Stimulated activated CD4-positive, alpha-beta T cell treated with anti-CD3 and anti-CD28 coated beads, TNF-alpha, amount 100 ng/mL, for 48 hours (primary cell): ENCODE data around the gene PTGDS.
"Not testable (repeated sequence)": the region's sequence is repeated elsewhere in the genome, so short reads cannot be mapped to it uniquely, and the experiment has no call there.

Experiments
- DNase-seq, 3 donors: peaks; one replicate each; pipeline ENCODE4 v3.0.0-alpha.2; 2020; ENCODE audit warnings: low read depth in 3 of 3

PTGDS gene

GRCh38 chr9:136990242-136990911 is 13.1 kb downstream of the PTGDS start:
- no peak for DNase-seq

GRCh38 chr9:136991993-136992818 is 14.9 kb downstream of the PTGDS start, which contains the start of gene PAXX:
TSS of gene PAXX (plus strand) at chr9:136992422. CDS start at chr9:136992444, 22 bp downstream.
- DNase-seq: peak; percentile 88 to 97 (median 91)

DNA sequence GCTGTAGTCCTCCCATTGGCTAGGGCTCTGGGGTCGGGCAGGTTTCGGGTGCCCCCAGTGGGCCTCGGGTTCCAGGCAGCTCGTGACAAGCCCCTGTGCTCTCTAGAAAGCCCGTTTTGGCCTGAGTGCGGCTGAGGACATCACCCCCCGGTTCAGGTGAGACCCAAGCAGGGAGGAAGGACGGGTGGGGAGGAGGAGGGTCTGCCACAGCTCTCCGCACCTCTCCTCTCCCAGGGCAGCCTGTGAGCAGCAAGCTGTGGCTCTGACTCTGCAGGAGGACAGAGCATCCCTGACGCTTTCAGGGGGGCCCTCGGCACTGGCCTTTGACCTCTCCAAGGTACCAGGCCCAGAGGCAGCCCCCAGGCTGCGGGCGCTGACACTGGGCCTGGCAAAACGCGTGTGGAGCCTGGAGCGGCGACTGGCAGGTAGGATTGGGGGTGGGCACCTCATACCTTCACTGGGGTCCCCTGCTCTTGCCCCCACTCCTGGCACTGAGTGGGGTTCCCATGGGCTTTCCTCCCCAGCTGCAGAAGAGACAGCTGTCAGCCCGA is 15.6 kb downstream of the PTGDS start:
- DNase-seq: no peak

DNA sequence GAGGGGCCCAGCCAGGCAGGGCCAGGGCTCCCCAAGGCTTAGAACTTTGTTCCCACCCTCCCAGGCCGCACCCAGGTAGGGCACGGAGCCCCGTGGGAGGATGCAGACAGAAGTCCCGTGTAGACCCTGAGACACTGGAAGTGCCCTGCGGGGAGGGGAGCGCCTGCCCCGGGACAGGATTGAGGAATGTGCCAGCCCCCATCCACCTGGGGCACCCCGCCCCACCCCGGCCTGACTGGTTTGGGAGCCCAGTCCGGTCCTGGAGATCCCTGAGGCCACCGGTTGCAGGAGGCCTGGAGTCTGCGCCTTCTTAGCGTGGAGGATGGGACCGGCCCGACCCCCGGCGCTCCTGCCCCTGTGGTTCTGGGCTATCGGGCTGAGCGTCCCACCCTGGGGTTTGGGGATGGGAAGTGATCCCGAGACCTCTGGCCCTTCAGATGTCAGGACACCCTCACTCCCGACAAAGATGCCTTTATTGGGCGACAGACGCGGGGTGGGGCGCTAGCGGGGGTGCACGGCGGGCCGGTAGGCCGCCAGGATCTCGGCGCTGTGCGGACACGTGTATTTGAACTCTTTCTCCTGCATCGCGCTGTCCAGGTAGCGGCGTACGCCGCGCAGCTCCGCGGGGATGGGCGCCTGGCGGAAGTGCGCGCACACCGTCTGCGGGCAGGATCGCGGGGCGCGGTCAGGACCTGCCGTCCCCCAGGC is 17.0 kb downstream of the PTGDS start:
- DNase-seq: no peak

- DNase-seq: no peak
Observed at GRCh38 chr9:136994888-136995230, 17.6 kb downstream of the PTGDS start.

GRCh38 chr9:136995362-136995761 is 18.1 kb downstream of the PTGDS start:
- no peak for DNase-seq

- no peak for DNase-seq
Observed at GRCh38 chr9:136995772-136996311, 18.5 kb downstream of the PTGDS start.

- no peak for DNase-seq
Observed at GRCh38 chr9:136996361-136997292, 19.3 kb downstream of the PTGDS start, which contains the start of gene CLIC3. TSS of gene CLIC3 (minus strand) at chr9:136996568. CDS start at chr9:136996543, 25 bp downstream.

DNA sequence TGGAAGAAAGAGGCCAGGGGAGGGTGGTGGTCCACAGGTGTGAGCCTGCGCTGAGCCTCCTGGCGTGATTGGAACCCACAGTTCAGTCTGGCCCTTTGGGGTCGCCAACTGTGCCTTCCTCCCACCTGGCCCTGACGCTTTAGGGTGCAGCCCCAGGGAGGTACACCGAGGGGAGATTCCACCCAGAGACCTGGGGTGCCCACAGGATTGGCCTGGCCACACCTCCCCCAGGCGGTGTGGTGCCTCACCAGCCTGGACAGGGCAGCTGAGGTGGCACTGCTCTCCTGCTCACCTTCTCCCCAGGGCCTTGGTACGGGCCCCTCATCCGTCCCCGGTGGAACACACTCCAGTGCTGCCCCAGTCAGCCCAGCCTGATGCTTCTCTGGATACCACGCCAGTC is 20.1 kb downstream of the PTGDS start:
- DNase-seq: no peak

GRCh38 chr9:136997830-136998234 is 20.5 kb downstream of the PTGDS start:
- no peak for DNase-seq

GRCh38 chr9:137000177-137000930 is 23.1 kb downstream of the PTGDS start:
- no peak for DNase-seq

GRCh38 chr9:137001857-137002645 is 24.7 kb downstream of the PTGDS start:
- no peak for DNase-seq

- no peak for DNase-seq
Observed at GRCh38 chr9:137002646-137003041, 25.3 kb downstream of the PTGDS start.

GRCh38 chr9:137004285-137004684 is 27.0 kb downstream of the PTGDS start:
- DNase-seq: not testable (repeated sequence)

GRCh38 chr9:137006116-137007003 is 29.1 kb downstream of the PTGDS start:
- no peak for DNase-seq

DNA sequence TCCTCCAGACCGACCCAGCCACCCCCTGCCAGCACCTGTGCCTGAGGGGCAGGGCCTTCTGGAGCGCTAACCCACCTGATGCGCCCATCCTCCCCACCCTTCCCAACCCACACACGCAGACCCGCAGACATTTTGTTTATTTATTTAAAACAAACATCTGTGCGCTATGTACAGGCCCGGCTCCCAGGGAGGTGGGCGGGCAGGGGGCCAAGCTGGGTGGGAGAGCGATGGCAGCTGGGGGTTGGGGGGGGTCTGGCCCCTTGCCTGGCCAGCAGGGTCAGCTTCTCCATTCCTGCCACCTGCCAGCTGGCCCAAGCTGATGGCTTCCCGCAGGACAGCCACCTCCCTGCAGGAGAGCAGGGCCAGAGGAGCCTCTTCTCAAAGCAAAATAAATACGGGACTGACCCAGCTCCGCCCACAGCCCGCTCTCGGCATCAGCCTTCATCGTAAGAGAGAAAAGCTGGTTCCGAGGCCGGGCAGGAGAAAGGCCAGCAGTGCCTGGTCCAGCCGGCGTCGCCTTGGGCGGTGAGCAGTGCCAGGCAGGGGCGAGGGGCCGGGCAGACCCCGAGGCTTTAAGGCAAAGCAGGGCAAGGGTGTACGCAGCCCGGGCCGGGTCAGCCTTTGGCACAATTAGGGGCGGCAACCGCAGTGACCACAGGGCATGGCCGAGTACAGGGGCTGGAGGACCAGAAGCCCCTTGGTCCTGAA is 30.0 kb downstream of the PTGDS start:
- DNase-seq: no peak

DNA sequence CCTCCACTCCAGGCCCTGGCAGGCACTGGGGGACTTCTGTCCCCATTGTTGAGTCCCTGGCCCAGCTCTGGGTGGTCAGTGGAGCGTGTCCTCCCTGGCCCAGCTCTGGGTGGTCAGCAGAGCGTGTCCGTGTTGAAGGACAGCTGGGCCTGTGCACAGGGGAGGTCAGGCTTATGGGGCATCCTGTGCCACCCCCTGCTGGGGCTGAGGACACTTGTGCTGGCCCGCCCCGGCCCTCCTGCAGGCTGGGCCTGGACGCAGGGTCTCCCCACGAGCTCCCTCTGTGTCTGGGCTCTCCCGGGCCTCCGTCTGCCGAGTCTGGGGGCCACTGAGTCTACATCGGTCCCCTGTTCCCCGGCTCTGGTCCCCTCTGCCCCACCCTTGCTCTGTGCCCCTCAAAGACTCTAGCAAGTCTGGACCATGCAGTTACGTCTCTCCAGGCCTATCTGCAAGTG is 30.5 kb downstream of the PTGDS start:
- DNase-seq: no peak
